KMS-11 (cell line): Measurements from ENCODE around the gene LKAAEAR1.

Source experiments
- H2AFZ ChIP-seq: fragments of 200-600 bp; sonication (generic); 2 replicates; pipeline ENCODE4 v1.6.1; 2016; ENCODE audit warnings: antibody characterized with exemption, mixed run types, low read depth
- H3K27ac ChIP-seq: fragments of 200-600 bp; sonication (generic); 2 replicates; pipeline ENCODE4 v1.6.1; 2016; ENCODE audit warnings: mild to moderate bottlenecking, mixed run types
- H3K27me3 ChIP-seq: fragments of 200-600 bp; sonication (generic); 2 replicates; pipeline ENCODE4 v1.6.1; 2017; ENCODE audit warnings: mild to moderate bottlenecking, low read depth, mixed run types, moderate library complexity; ENCODE audit not compliant: insufficient read depth
- H3K36me3 ChIP-seq: fragments of 200-600 bp; sonication (generic); 2 replicates; pipeline ENCODE4 v1.6.1; 2017; ENCODE audit warnings: mild to moderate bottlenecking, mixed run types; ENCODE audit not compliant: insufficient read depth
- H3K4me1 ChIP-seq: fragments of 200-600 bp; sonication (generic); 2 replicates; pipeline ENCODE4 v1.6.1; 2016; ENCODE audit warnings: mild to moderate bottlenecking, low read depth, mixed run types; ENCODE audit not compliant: poor library complexity, severe bottlenecking
- H3K4me2 ChIP-seq: fragments of 200-600 bp; sonication (generic); 2 replicates; pipeline ENCODE4 v1.7.0; 2016; ENCODE audit warnings: mild to moderate bottlenecking, mixed run types
- H3K4me3 ChIP-seq: fragments of 200-600 bp; sonication (generic); IDR thresholded peaks from 2 replicates; pipeline ENCODE4 v1.6.1; 2017; ENCODE audit warnings: low read depth, low read length, mixed read lengths; ENCODE audit not compliant: insufficient read depth
- H3K79me2 ChIP-seq: fragments of 200-600 bp; sonication (generic); 2 replicates; pipeline ENCODE4 v1.6.1; 2016; ENCODE audit warnings: low read depth, mixed run types; ENCODE audit not compliant: insufficient read depth
- H3K9ac ChIP-seq: fragments of 200-600 bp; sonication (generic); 2 replicates; pipeline ENCODE4 v1.6.1; 2016; ENCODE audit warnings: mild to moderate bottlenecking, mixed run types
- H4K20me1 ChIP-seq: fragments of 200-600 bp; sonication (generic); 2 replicates; pipeline ENCODE4 v1.6.1; 2016; ENCODE audit warnings: mild to moderate bottlenecking, mixed run types; ENCODE audit not compliant: insufficient read depth
- CTCF ChIP-seq: fragments of 200-600 bp; sonication (generic); conservative IDR thresholded peaks from 2 replicates; pipeline ENCODE4 v1.6.1; 2017; ENCODE audit warnings: low read depth, mild to moderate bottlenecking, antibody characterized with exemption, low read length, moderate library complexity, mixed read lengths

LKAAEAR1 gene

DNA sequence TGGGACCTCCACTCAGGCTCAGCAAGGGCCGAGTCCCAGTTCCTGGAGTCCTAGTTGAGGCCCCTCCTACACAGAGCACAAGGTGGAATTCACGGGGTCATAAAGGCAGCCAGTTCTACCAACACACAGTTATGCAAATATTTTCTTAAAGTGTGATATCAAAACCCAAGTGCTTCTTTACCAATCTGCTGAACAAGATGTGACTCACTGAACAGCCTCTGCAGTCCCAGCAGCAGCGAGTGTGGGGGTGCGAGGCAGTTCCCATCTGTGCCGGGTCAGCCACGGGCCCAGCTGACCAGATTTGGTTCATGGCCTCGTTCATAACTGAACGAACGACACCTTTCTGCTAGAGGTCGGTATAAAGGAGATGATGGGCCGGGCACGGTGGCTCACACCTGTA is 25.7 kb downstream of the LKAAEAR1 start:
- H3K27ac ChIP-seq, result no peak overlapping the region
- no peaks in the 10 kb centered on the region for H4K20me1 ChIP-seq
- H3K79me2 ChIP-seq, result 0 out of 2 replicates have a peak, but pooled peaks cover 4% of the 10 kb centered on the region
- TF ChIP-seq CTCF, result no peak
- peaks cover 41% of the 10 kb centered on the region for H3K4me1 ChIP-seq
- no peak overlapping the region for H3K4me3 ChIP-seq
- H3K36me3 ChIP-seq, result no peaks in the 10 kb centered on the region
- H3K4me2 ChIP-seq, result no peak overlapping the region
- H3K27me3 ChIP-seq, result peaks cover 18% of the 10 kb centered on the region; the same call in 1 of the 2 replicates
- H3K9ac ChIP-seq, result no peak overlapping the region
- H2AFZ ChIP-seq, result no peak overlapping the region

DNA sequence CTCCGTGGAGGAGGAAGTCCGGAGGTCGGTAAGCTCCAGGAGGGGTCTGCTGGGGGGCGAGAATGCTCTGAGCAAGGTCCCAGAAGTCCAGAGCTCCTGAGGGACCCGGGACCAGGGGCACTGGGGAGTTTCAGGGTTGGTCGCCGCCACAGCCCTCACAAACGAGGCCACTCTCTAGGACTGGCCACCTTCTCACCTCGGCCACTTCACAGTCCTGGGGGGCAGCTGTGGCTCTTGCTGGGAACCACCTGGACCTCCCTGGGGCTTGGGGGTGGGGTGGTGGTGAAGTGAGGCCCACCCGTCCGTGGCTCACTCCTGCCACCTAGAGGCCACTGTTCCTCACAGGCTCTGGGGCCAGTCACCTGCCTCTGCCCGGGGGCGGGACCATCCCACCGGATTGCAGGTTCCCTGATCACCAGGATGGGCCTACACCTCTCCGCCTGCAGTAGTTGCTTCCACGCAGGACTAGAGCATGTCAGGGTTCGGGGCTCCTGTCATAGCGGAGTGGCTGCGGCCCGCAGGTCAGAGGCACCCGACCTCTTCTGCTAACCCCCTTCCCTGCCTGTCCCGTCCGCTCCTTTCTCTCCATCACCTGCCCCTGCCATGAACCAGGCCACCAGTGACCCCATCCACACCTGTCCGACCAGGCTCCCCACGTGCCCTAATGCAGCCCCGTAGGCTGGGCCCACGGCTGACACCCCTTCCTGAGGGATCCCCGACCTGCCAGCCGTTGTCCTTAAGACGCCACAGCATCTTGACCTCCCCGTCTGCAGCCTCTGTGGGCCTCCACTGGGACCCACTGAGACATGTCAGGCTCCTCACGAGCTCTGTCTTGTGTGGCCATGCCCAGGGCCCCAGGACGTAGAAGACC is 26.3 kb downstream of the LKAAEAR1 start:
- Histone ChIP-seq H3K4me2 (peak overlapping the region; percentile 9; the same call in 1 of the 2 replicates), H3K79me2 (no peaks in the 10 kb centered on the region), H3K27ac (no peak overlapping the region), H2AFZ (peak overlapping the region; percentile 51), H3K4me3 (no peak overlapping the region), H3K27me3 (peaks cover 23% of the 10 kb centered on the region; the same call in 1 of the 2 replicates), H3K36me3 (no peaks in the 10 kb centered on the region), H4K20me1 (no peaks in the 10 kb centered on the region), H3K9ac (no peak overlapping the region), H3K4me1 (peaks cover 41% of the 10 kb centered on the region)
- peak; percentile 76 for TF ChIP-seq CTCF

DNA sequence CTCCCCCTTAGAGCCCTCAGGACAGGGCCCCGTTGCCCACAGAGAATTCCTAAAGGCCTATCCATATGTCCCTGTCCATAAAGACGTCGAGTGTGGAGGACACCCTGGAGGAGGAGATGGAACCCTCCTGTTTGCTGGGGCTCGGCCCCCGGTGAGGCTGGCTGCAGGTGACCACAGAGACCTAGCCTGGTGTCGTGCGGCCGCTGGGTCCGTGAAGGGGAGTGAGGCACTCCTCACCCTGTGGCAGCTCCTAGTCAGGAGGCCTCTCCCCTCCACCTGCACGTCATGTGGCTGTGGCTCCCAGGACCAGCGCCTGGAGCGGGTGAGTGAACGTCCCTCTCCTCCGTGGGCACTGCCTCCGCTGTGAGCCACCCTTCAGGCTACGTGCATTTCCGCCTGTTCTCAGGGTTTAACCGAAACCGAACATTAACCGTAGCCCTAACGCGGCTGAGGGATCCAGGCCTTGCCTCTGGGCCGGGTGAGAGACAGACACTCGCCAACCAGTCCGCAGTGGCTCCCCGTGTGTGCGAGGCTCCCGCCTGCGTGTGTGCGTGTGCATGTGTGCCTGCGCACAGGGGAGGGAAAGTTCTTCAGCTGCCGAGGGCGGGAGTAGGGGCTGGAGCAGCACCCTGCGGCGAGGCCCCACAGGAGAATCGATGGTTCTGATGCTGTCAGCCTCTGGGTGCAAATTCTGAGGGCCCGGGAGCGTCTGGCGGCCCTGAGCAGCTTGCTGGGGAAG is 27.1 kb downstream of the LKAAEAR1 start:
- Histone ChIP-seq H4K20me1 (no peaks in the 10 kb centered on the region), H3K27me3 (peaks cover 30% of the 10 kb centered on the region; the same call in 1 of the 2 replicates), H3K36me3 (no peaks in the 10 kb centered on the region), H3K4me3 (no peak overlapping the region), H3K9ac (no peak overlapping the region), H3K4me2 (peak overlapping the region; percentile 9; the same call in 1 of the 2 replicates), H3K4me1 (peaks cover 34% of the 10 kb centered on the region), H3K27ac (no peak overlapping the region), H3K79me2 (no peaks in the 10 kb centered on the region), H2AFZ (peak overlapping the region; percentile 51)
- no peak for TF ChIP-seq CTCF

DNA sequence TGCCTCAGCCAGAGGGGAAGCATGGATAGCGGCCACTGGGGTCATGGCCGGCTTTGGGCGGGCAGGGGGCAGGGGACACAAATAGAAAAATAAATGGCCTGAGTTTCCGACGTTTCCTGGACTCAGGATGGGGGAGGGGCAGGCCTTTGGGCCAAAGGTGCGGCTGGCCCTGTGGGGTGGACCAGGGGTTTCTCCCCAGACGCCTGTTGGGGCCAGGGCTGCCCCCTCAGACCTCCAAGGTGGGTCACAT is 27.6 kb downstream of the LKAAEAR1 start:
- Histone ChIP-seq H3K36me3 (no peaks in the 10 kb centered on the region), H3K27me3 (peaks cover 34% of the 10 kb centered on the region), H3K4me1 (peaks cover 34% of the 10 kb centered on the region), H3K27ac (no peak overlapping the region), H3K4me3 (no peak overlapping the region), H4K20me1 (no peaks in the 10 kb centered on the region), H3K4me2 (no peak overlapping the region), H3K79me2 (no peaks in the 10 kb centered on the region), H2AFZ (no peak overlapping the region), H3K9ac (no peak overlapping the region)
- no peak for TF ChIP-seq CTCF
